ENCODE measurements around the gene SYNCRIP.

The SYNCRIP gene

GRCh38 chr6:85672050-85672449 lies 29.4 kb upstream of the SYNCRIP start:
- Histone ChIP-seq H3K4me3 (ENCODE audit: low read length in 2 of 2) (no peak overlapping the region), H3K9ac (ENCODE audit: low read depth in 1 of 2, low read length in 2 of 2) (no peak overlapping the region), H3K27ac (ENCODE audit: low read depth in 2 of 2, low read length in 2 of 2) (no peak overlapping the region), H3K9me3 (ENCODE audit: control insufficient read depth in 2 of 2, low read length in 2 of 2) (no peaks in the 10 kb centered on the region), H3K4me1 (ENCODE audit: control insufficient read depth in 2 of 2, insufficient read depth in 2 of 2, low read length in 2 of 2) (peaks cover 6 to 16% of the 10 kb centered on the region in 2 donors), H3K27me3 (ENCODE audit: control insufficient read depth in 2 of 2, insufficient read depth in 2 of 2, low read length in 2 of 2) (no peaks in the 10 kb centered on the region), H3K36me3 (ENCODE audit: control insufficient read depth in 2 of 2, insufficient read depth in 2 of 2, low read length in 2 of 2) (peaks cover 4 to 11% of the 10 kb centered on the region in 2 donors)

GRCh38 chr6:85670573-85670972 lies 27.9 kb upstream of the SYNCRIP start:
- no peak overlapping the region for H3K9ac ChIP-seq (ENCODE audit: low read depth in 1 of 2, low read length in 2 of 2)
- no peaks in the 10 kb centered on the region for H3K9me3 ChIP-seq (ENCODE audit: control insufficient read depth in 2 of 2, low read length in 2 of 2)
- H3K4me3 ChIP-seq (ENCODE audit: low read length in 2 of 2), result no peak overlapping the region
- H3K36me3 ChIP-seq (ENCODE audit: control insufficient read depth in 2 of 2, insufficient read depth in 2 of 2, low read length in 2 of 2), result peaks cover 4 to 11% of the 10 kb centered on the region in 2 donors
- H3K4me1 ChIP-seq (ENCODE audit: control insufficient read depth in 2 of 2, insufficient read depth in 2 of 2, low read length in 2 of 2), result peaks cover 0 to 4% of the 10 kb centered on the region in 2 donors
- no peaks in the 10 kb centered on the region for H3K27me3 ChIP-seq (ENCODE audit: control insufficient read depth in 2 of 2, insufficient read depth in 2 of 2, low read length in 2 of 2)
- no peak overlapping the region for H3K27ac ChIP-seq (ENCODE audit: low read depth in 2 of 2, low read length in 2 of 2)

- Histone ChIP-seq H3K4me3 (ENCODE audit: low read length in 2 of 2) (peak overlapping the region in 1 of 2 donors; percentile 20), H3K27ac (ENCODE audit: low read depth in 2 of 2, low read length in 2 of 2) (peak overlapping the region in 1 of 2 donors; percentile 4), H3K27me3 (ENCODE audit: control insufficient read depth in 2 of 2, insufficient read depth in 2 of 2, low read length in 2 of 2) (no peaks in the 10 kb centered on the region), H3K4me1 (ENCODE audit: control insufficient read depth in 2 of 2, insufficient read depth in 2 of 2, low read length in 2 of 2) (no peaks in the 10 kb centered on the region), H3K9ac (ENCODE audit: low read depth in 1 of 2, low read length in 2 of 2) (no peak overlapping the region), H3K36me3 (ENCODE audit: control insufficient read depth in 2 of 2, insufficient read depth in 2 of 2, low read length in 2 of 2) (peaks cover 0 to 4% of the 10 kb centered on the region in 2 donors), H3K9me3 (ENCODE audit: control insufficient read depth in 2 of 2, low read length in 2 of 2) (no peaks in the 10 kb centered on the region)
Measured at GRCh38 chr6:85669735-85670194, 27.1 kb upstream of the SYNCRIP start.

GRCh38 chr6:85662251-85662650 lies 19.6 kb upstream of the SYNCRIP start:
- Histone ChIP-seq H3K4me1 (ENCODE audit: control insufficient read depth in 2 of 2, insufficient read depth in 2 of 2, low read length in 2 of 2) (no peaks in the 10 kb centered on the region), H3K9me3 (ENCODE audit: control insufficient read depth in 2 of 2, low read length in 2 of 2) (peaks cover 0 to 5% of the 10 kb centered on the region in 2 donors), H3K27me3 (ENCODE audit: control insufficient read depth in 2 of 2, insufficient read depth in 2 of 2, low read length in 2 of 2) (no peaks in the 10 kb centered on the region), H3K36me3 (ENCODE audit: control insufficient read depth in 2 of 2, insufficient read depth in 2 of 2, low read length in 2 of 2) (peaks cover 0 to 1% of the 10 kb centered on the region in 2 donors), H3K9ac (ENCODE audit: low read depth in 1 of 2, low read length in 2 of 2) (no peak overlapping the region), H3K4me3 (ENCODE audit: low read length in 2 of 2) (no peak overlapping the region), H3K27ac (ENCODE audit: low read depth in 2 of 2, low read length in 2 of 2) (no peak overlapping the region)

GRCh38 chr6:85660181-85660611 lies 17.5 kb upstream of the SYNCRIP start:
- H3K27ac ChIP-seq (ENCODE audit: low read depth in 2 of 2, low read length in 2 of 2), result no peak overlapping the region
- no peak overlapping the region for H3K9ac ChIP-seq (ENCODE audit: low read depth in 1 of 2, low read length in 2 of 2)
- H3K9me3 ChIP-seq (ENCODE audit: control insufficient read depth in 2 of 2, low read length in 2 of 2), result peaks cover 0 to 5% of the 10 kb centered on the region in 2 donors
- H3K36me3 ChIP-seq (ENCODE audit: control insufficient read depth in 2 of 2, insufficient read depth in 2 of 2, low read length in 2 of 2), result peaks cover 0 to 1% of the 10 kb centered on the region in 2 donors
- no peak overlapping the region for H3K4me3 ChIP-seq (ENCODE audit: low read length in 2 of 2)
- H3K4me1 ChIP-seq (ENCODE audit: control insufficient read depth in 2 of 2, insufficient read depth in 2 of 2, low read length in 2 of 2), result no peaks in the 10 kb centered on the region
- no peaks in the 10 kb centered on the region for H3K27me3 ChIP-seq (ENCODE audit: control insufficient read depth in 2 of 2, insufficient read depth in 2 of 2, low read length in 2 of 2)

- Histone ChIP-seq H3K27me3 (ENCODE audit: control insufficient read depth in 2 of 2, insufficient read depth in 2 of 2, low read length in 2 of 2) (no peaks in the 10 kb centered on the region), H3K9me3 (ENCODE audit: control insufficient read depth in 2 of 2, low read length in 2 of 2) (no peaks in the 10 kb centered on the region), H3K36me3 (ENCODE audit: control insufficient read depth in 2 of 2, insufficient read depth in 2 of 2, low read length in 2 of 2) (no peaks in the 10 kb centered on the region), H3K4me1 (ENCODE audit: control insufficient read depth in 2 of 2, insufficient read depth in 2 of 2, low read length in 2 of 2) (no peaks in the 10 kb centered on the region), H3K9ac (ENCODE audit: low read depth in 1 of 2, low read length in 2 of 2) (no peak overlapping the region), H3K4me3 (ENCODE audit: low read length in 2 of 2) (no peak overlapping the region), H3K27ac (ENCODE audit: low read depth in 2 of 2, low read length in 2 of 2) (no peak overlapping the region)
Measured at GRCh38 chr6:85650606-85651005, 7.9 kb upstream of the SYNCRIP start.

GRCh38 chr6:85644279-85644762 lies 1.6 kb upstream of the SYNCRIP start:
- Histone ChIP-seq H3K9ac (ENCODE audit: low read depth in 1 of 2, low read length in 2 of 2) (peak overlapping the region; percentile 90 to 92), H3K27me3 (ENCODE audit: control insufficient read depth in 2 of 2, insufficient read depth in 2 of 2, low read length in 2 of 2) (no peaks in the 10 kb centered on the region), H3K36me3 (ENCODE audit: control insufficient read depth in 2 of 2, insufficient read depth in 2 of 2, low read length in 2 of 2) (peaks cover 7% of the 10 kb centered on the region in 2 donors), H3K4me3 (ENCODE audit: low read length in 2 of 2) (peak overlapping the region; percentile 90 to 92), H3K9me3 (ENCODE audit: control insufficient read depth in 2 of 2, low read length in 2 of 2) (no peaks in the 10 kb centered on the region), H3K4me1 (ENCODE audit: control insufficient read depth in 2 of 2, insufficient read depth in 2 of 2, low read length in 2 of 2) (peaks cover 3 to 13% of the 10 kb centered on the region in 2 donors), H3K27ac (ENCODE audit: low read depth in 2 of 2, low read length in 2 of 2) (peak overlapping the region; percentile 99)

GRCh38 chr6:85643537-85644278 lies 1.0 kb upstream of the SYNCRIP start:
- peaks cover 3 to 13% of the 10 kb centered on the region in 2 donors for H3K4me1 ChIP-seq (ENCODE audit: control insufficient read depth in 2 of 2, insufficient read depth in 2 of 2, low read length in 2 of 2)
- no peaks in the 10 kb centered on the region for H3K9me3 ChIP-seq (ENCODE audit: control insufficient read depth in 2 of 2, low read length in 2 of 2)
- H3K9ac ChIP-seq (ENCODE audit: low read depth in 1 of 2, low read length in 2 of 2), result peak overlapping the region; percentile 90 to 92
- peak overlapping the region; percentile 99 for H3K27ac ChIP-seq (ENCODE audit: low read depth in 2 of 2, low read length in 2 of 2)
- H3K4me3 ChIP-seq (ENCODE audit: low read length in 2 of 2), result peak overlapping the region; percentile 90 to 97
- H3K36me3 ChIP-seq (ENCODE audit: control insufficient read depth in 2 of 2, insufficient read depth in 2 of 2, low read length in 2 of 2), result peaks cover 7 to 12% of the 10 kb centered on the region in 2 donors
- no peaks in the 10 kb centered on the region for H3K27me3 ChIP-seq (ENCODE audit: control insufficient read depth in 2 of 2, insufficient read depth in 2 of 2, low read length in 2 of 2)

GRCh38 chr6:85641897-85642773 lies 551 bp downstream of the SYNCRIP start:
- Histone ChIP-seq H3K27ac (ENCODE audit: low read depth in 2 of 2, low read length in 2 of 2) (peak overlapping the region; percentile 99 to 100), H3K4me1 (ENCODE audit: control insufficient read depth in 2 of 2, insufficient read depth in 2 of 2, low read length in 2 of 2) (peaks cover 3 to 13% of the 10 kb centered on the region in 2 donors), H3K4me3 (ENCODE audit: low read length in 2 of 2) (peak overlapping the region; percentile 96 to 97), H3K9me3 (ENCODE audit: control insufficient read depth in 2 of 2, low read length in 2 of 2) (no peaks in the 10 kb centered on the region), H3K36me3 (ENCODE audit: control insufficient read depth in 2 of 2, insufficient read depth in 2 of 2, low read length in 2 of 2) (peaks cover 15 to 20% of the 10 kb centered on the region in 2 donors), H3K27me3 (ENCODE audit: control insufficient read depth in 2 of 2, insufficient read depth in 2 of 2, low read length in 2 of 2) (no peaks in the 10 kb centered on the region), H3K9ac (ENCODE audit: low read depth in 1 of 2, low read length in 2 of 2) (peak overlapping the region; percentile 90 to 98)

GRCh38 chr6:85641522-85641896 lies 1.2 kb downstream of the SYNCRIP start:
- Histone ChIP-seq H3K9ac (ENCODE audit: low read depth in 1 of 2, low read length in 2 of 2) (peak overlapping the region; percentile 90 to 98), H3K27me3 (ENCODE audit: control insufficient read depth in 2 of 2, insufficient read depth in 2 of 2, low read length in 2 of 2) (no peaks in the 10 kb centered on the region), H3K4me1 (ENCODE audit: control insufficient read depth in 2 of 2, insufficient read depth in 2 of 2, low read length in 2 of 2) (peaks cover 3 to 13% of the 10 kb centered on the region in 2 donors), H3K36me3 (ENCODE audit: control insufficient read depth in 2 of 2, insufficient read depth in 2 of 2, low read length in 2 of 2) (peaks cover 21 to 26% of the 10 kb centered on the region in 2 donors), H3K4me3 (ENCODE audit: low read length in 2 of 2) (peak overlapping the region; percentile 96 to 97), H3K9me3 (ENCODE audit: control insufficient read depth in 2 of 2, low read length in 2 of 2) (no peaks in the 10 kb centered on the region), H3K27ac (ENCODE audit: low read depth in 2 of 2, low read length in 2 of 2) (peak overlapping the region; percentile 99 to 100)
